Stomach (tissue), 4 donors: ENCODE data around the gene IMPG1.

Source experiments
- EP300 ChIP-seq: sonication (generic); formaldehyde crosslinking; IDR thresholded peaks from one replicate; pipeline ENCODE4 v1.6.1; 2017; ENCODE audit warnings: antibody characterized with exemption
- POLR2AphosphoS5 ChIP-seq, 3 donors: sonication (generic); formaldehyde crosslinking; IDR thresholded peaks; one replicate each; pipeline ENCODE4 v1.6.1; 2016; ENCODE audit warnings: antibody characterized with exemption in 3 of 3
- TF ChIP-seq, protein P1 (sequence below), 7 experiments: fragments of 450-650 bp in 4 of 7; fragments of 200-600 bp in 3 of 7; sonication (generic) in 3 of 7; IDR thresholded peaks; one replicate each; pipeline ENCODE4 v1.5.1; 2016 to 2019; ENCODE audit warnings: antibody characterized with exemption in 7 of 7, control low read depth in 2 of 7, mild to moderate bottlenecking in 1 of 7

DNA sequence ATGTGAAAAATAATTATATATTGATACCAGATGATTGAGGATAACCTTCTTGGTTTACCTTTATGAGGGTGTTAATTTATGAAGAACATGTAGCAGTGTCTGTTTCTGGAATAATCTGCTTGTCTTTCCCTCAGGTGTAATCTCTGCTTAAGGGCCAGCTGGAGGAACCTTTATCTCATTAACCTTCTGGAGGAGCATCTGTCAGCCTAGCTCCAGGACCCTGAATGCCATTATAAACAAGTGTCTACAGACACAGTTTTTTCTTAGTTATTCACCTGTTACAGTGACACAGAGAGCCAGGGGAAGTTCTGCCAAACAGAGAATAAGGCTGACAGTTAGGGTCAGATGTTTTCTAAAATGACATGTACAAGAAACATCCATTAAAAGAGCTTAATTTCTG lies at the start of gene IMPG1:
- TF ChIP-seq, protein P1, sequence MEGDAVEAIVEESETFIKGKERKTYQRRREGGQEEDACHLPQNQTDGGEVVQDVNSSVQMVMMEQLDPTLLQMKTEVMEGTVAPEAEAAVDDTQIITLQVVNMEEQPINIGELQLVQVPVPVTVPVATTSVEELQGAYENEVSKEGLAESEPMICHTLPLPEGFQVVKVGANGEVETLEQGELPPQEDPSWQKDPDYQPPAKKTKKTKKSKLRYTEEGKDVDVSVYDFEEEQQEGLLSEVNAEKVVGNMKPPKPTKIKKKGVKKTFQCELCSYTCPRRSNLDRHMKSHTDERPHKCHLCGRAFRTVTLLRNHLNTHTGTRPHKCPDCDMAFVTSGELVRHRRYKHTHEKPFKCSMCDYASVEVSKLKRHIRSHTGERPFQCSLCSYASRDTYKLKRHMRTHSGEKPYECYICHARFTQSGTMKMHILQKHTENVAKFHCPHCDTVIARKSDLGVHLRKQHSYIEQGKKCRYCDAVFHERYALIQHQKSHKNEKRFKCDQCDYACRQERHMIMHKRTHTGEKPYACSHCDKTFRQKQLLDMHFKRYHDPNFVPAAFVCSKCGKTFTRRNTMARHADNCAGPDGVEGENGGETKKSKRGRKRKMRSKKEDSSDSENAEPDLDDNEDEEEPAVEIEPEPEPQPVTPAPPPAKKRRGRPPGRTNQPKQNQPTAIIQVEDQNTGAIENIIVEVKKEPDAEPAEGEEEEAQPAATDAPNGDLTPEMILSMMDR (IDR thresholded peaks at IDR 0.05), result no peak
- TF ChIP-seq POLR2AphosphoS5 (IDR thresholded peaks at IDR 0.05) (no peak), EP300 (no peak)
